ENCODE measurements around the gene RCAN3. TPM values are rescaled to one million over a fixed set of nuclear protein-coding genes. Genes with fewer than 3 reads are reported as not detected.

Gene RCAN3
- total RNA-seq, 1 experiment from 2014 or later = 17.5 TPM

DNA sequence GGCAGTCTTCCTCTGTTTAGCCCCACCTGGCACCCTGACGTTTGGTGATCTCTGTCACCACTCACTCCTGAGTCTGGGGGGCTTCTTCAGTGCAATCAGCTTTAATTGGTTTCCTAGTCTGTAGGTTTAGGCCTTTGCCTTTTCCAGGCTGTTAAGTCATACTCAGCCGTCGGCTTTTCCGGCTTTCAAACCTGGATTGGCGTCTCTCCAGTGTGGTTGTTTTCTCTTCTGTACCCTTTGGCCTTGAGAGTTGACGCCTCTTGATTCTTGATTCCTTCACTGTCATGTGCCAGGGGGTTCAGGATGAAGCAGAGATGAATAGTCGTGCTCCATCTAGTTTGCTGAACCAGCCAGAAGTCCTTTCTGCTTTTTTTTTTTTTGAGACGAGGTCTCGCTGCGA, 78.1 kb downstream of the RCAN3 start:
- DNase-seq (ENCODE audit: low read depth, low spot score) = no peak
- ChIA-PET POLR2A (no interaction called here), CTCF (no interaction called here)
- Histone ChIP-seq H3K4me3 (ENCODE audit: low read depth in 2 of 2, low read length in 2 of 2) (no peak overlapping the region), H3K27me3 (ENCODE audit: control insufficient read depth, insufficient read depth, low read length) (no peaks in the 10 kb centered on the region; the same call in 1 of the 2 replicates), H3K9me3 (ENCODE audit: control insufficient read depth, insufficient read depth, low read depth, low read length) (no peaks in the 10 kb centered on the region), H3K36me3 (ENCODE audit: control insufficient read depth, insufficient read depth, low read length) (no peaks in the 10 kb centered on the region), H3K4me1 (ENCODE audit: control insufficient read depth, insufficient read depth, low read length) (no peaks in the 10 kb centered on the region), H3K27ac (ENCODE audit: low read length) (no peak overlapping the region)
- BruUV-seq (replicated peaks) = no TSS peak
- TF ChIP-seq POLR2AphosphoS5 (IDR thresholded peaks at IDR 0.05; ENCODE audit: low read depth, low read length) = no peak
- no peak for TF ChIP-seq SIN3A (IDR thresholded peaks at IDR 0.05; ENCODE audit: borderline replicate concordance, insufficient read depth, low read depth, low read length)
- intact Hi-C loops (cut with micrococcal nuclease; ENCODE audit: unreplicated experiment) (no loop called here), in situ Hi-C loops (cut with HindIII; ENCODE audit: low pct_unique_long_range_greater_than_20kb, low sequenced_read_pairs) (no loop called here)
- no peak for ATAC-seq

DNA sequence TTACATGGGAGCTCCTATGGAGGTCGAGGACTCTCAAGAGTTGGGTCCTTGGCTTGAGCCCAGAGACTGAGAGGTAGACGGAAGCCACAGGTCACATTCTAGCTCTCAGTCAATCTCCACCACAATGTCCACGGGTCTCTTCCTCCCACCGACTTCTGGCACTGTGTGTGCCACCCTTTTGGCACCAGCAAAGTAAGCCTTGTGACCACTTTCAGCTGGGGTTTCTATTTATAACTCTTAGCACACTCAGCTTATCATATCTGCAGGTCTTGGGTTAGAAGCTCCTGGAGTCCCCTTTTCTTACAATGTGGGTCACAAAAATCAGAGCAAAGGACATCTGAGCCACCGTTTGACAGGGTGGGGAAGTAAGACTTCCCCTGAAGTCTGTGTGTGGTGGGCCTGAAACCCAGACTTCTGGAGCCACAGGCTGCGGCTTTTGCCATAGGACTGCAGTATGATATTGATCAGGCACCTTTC, 81.6 kb downstream of the RCAN3 start:
- TF ChIP-seq SIN3A (IDR thresholded peaks at IDR 0.05; ENCODE audit: borderline replicate concordance, insufficient read depth, low read depth, low read length) (no peak), TCF7L2 (IDR thresholded peaks at IDR 0.05; ENCODE audit: low read depth, low read length) (no peak), POLR2AphosphoS5 (IDR thresholded peaks at IDR 0.05; ENCODE audit: low read depth, low read length) (no peak)
- TF ChIP-seq, protein P1, sequence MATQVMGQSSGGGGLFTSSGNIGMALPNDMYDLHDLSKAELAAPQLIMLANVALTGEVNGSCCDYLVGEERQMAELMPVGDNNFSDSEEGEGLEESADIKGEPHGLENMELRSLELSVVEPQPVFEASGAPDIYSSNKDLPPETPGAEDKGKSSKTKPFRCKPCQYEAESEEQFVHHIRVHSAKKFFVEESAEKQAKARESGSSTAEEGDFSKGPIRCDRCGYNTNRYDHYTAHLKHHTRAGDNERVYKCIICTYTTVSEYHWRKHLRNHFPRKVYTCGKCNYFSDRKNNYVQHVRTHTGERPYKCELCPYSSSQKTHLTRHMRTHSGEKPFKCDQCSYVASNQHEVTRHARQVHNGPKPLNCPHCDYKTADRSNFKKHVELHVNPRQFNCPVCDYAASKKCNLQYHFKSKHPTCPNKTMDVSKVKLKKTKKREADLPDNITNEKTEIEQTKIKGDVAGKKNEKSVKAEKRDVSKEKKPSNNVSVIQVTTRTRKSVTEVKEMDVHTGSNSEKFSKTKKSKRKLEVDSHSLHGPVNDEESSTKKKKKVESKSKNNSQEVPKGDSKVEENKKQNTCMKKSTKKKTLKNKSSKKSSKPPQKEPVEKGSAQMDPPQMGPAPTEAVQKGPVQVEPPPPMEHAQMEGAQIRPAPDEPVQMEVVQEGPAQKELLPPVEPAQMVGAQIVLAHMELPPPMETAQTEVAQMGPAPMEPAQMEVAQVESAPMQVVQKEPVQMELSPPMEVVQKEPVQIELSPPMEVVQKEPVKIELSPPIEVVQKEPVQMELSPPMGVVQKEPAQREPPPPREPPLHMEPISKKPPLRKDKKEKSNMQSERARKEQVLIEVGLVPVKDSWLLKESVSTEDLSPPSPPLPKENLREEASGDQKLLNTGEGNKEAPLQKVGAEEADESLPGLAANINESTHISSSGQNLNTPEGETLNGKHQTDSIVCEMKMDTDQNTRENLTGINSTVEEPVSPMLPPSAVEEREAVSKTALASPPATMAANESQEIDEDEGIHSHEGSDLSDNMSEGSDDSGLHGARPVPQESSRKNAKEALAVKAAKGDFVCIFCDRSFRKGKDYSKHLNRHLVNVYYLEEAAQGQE (IDR thresholded peaks at IDR 0.05; ENCODE audit: insufficient read depth in 1 of 2, low read depth in 2 of 2, low read length in 1 of 2) = no peak
- TF ChIP-seq, protein P2, sequence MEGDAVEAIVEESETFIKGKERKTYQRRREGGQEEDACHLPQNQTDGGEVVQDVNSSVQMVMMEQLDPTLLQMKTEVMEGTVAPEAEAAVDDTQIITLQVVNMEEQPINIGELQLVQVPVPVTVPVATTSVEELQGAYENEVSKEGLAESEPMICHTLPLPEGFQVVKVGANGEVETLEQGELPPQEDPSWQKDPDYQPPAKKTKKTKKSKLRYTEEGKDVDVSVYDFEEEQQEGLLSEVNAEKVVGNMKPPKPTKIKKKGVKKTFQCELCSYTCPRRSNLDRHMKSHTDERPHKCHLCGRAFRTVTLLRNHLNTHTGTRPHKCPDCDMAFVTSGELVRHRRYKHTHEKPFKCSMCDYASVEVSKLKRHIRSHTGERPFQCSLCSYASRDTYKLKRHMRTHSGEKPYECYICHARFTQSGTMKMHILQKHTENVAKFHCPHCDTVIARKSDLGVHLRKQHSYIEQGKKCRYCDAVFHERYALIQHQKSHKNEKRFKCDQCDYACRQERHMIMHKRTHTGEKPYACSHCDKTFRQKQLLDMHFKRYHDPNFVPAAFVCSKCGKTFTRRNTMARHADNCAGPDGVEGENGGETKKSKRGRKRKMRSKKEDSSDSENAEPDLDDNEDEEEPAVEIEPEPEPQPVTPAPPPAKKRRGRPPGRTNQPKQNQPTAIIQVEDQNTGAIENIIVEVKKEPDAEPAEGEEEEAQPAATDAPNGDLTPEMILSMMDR (IDR thresholded peaks at IDR 0.05) = no peak
- H3K4me1 ChIP-seq (ENCODE audit: control insufficient read depth, insufficient read depth, low read length) = no peaks in the 10 kb centered on the region
- CTCF ChIA-PET = no interaction called here
- H3K4me3 ChIP-seq (ENCODE audit: low read depth in 2 of 2, low read length in 2 of 2) = no peak overlapping the region
- H3K27me3 ChIP-seq (ENCODE audit: control insufficient read depth, insufficient read depth, low read length) = peaks cover 2% of the 10 kb centered on the region; the same call in 1 of the 2 replicates
- POLR2A ChIA-PET = no interaction called here
- intact Hi-C loops (cut with micrococcal nuclease; ENCODE audit: unreplicated experiment) = no loop called here
- DNase-seq (ENCODE audit: low read depth, low spot score) (no peak), ATAC-seq (no peak)
- no TSS peak for BruUV-seq (replicated peaks)
- in situ Hi-C loops (cut with HindIII; ENCODE audit: low pct_unique_long_range_greater_than_20kb, low sequenced_read_pairs) = no loop called here
- H3K27ac ChIP-seq (ENCODE audit: low read length) = no peak overlapping the region
- H3K36me3 ChIP-seq (ENCODE audit: control insufficient read depth, insufficient read depth, low read length) = no peaks in the 10 kb centered on the region
- no peaks in the 10 kb centered on the region for H3K9me3 ChIP-seq (ENCODE audit: control insufficient read depth, insufficient read depth, low read depth, low read length)

DNA sequence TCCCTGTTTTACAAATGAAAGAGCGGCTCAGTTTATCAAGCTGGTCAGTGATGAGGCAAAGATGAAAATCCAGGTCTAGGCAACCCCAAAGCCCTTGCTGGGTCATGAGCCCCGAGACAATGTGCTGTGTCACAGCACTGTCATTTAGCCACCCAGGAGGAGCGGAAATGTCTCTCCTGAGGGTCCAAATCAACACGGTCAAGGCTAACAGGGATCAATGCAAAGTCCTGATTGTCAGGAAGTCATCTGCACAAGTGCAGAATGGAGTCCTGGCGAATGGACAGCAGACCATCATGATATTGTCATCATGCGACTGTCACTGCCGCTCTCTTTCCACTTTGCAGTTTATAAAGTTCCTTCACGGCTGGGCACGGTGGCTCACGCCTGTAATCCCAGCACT, 83.5 kb downstream of the RCAN3 start:
- no TSS peak for BruUV-seq (replicated peaks)
- TF ChIP-seq TCF7L2 (IDR thresholded peaks at IDR 0.05; ENCODE audit: low read depth, low read length) = no peak
- TF ChIP-seq SIN3A (IDR thresholded peaks at IDR 0.05; ENCODE audit: borderline replicate concordance, insufficient read depth, low read depth, low read length) = no peak
- TF ChIP-seq, protein P2 (IDR thresholded peaks at IDR 0.05) = no peak
- TF ChIP-seq POLR2AphosphoS5 (IDR thresholded peaks at IDR 0.05; ENCODE audit: low read depth, low read length) = no peak
- TF ChIP-seq, protein P1 (IDR thresholded peaks at IDR 0.05; ENCODE audit: insufficient read depth in 1 of 2, low read depth in 2 of 2, low read length in 1 of 2) = no peak
- no peak overlapping the region for H3K4me3 ChIP-seq (ENCODE audit: low read depth in 2 of 2, low read length in 2 of 2)
- CTCF ChIA-PET = no interaction called here
- ATAC-seq (no peak), DNase-seq (ENCODE audit: low read depth, low spot score) (no peak)
- H3K4me1 ChIP-seq (ENCODE audit: control insufficient read depth, insufficient read depth, low read length) = no peaks in the 10 kb centered on the region
- H3K27ac ChIP-seq (ENCODE audit: low read length) = no peak overlapping the region
- H3K9me3 ChIP-seq (ENCODE audit: control insufficient read depth, insufficient read depth, low read depth, low read length) = no peaks in the 10 kb centered on the region
- intact Hi-C loops (cut with micrococcal nuclease; ENCODE audit: unreplicated experiment) (no loop called here), in situ Hi-C loops (cut with HindIII; ENCODE audit: low pct_unique_long_range_greater_than_20kb, low sequenced_read_pairs) (no loop called here)
- H3K36me3 ChIP-seq (ENCODE audit: control insufficient read depth, insufficient read depth, low read length) = no peaks in the 10 kb centered on the region
- H3K27me3 ChIP-seq (ENCODE audit: control insufficient read depth, insufficient read depth, low read length) = peaks cover 2% of the 10 kb centered on the region; the same call in 1 of the 2 replicates
- POLR2A ChIA-PET = no interaction called here
